GM12878 (cell line): ENCODE results near the gene BPGM. TPM values are rescaled to one million over a fixed set of nuclear protein-coding genes. Genes with fewer than 3 reads are reported as not detected.

Experiments
- ATAC-seq: fragments of 200-7000 bp; cut with Tn5 transposase; 3 replicates; pipeline ENCODE4 v1.9.1; 2020; ENCODE audit warnings: mild to moderate bottlenecking, moderate library complexity
- BruUV-seq: library from RNA; stranded (reverse); fragments of 400-500 nt; replicated peaks from 2 replicates; lab custom pipeline; 2021; lab: Mats Ljungman, UMichigan
- CTCF ChIA-PET: fragments of 300-600 bp; sonication (Branson Sonifier 250); formaldehyde crosslinking; extraction: SDS; loops from one replicate; lab custom pipeline; 2021; ENCODE audit warnings: inconsistent platforms; lab: Yijun Ruan, JAX
- POLR2A ChIA-PET: fragments of 350-600 bp; formaldehyde crosslinking; extraction: SDS; loops from one replicate; lab custom pipeline; 2021; ENCODE audit warnings: inconsistent platforms; lab: Charles Lee
- RAD21 ChIA-PET: fragments of 300-600 bp; sonication (Branson Sonifier 250); formaldehyde crosslinking; loops from one replicate; lab custom pipeline; 2023; ENCODE audit warnings: antibody characterized with exemption; ENCODE audit not compliant: unreplicated experiment; lab: Charles Lee
- SMC1A ChIA-PET: fragments of 300-600 bp; sonication (Branson Sonifier 250); formaldehyde crosslinking; loops from one replicate; lab custom pipeline; 2023; ENCODE audit not compliant: unreplicated experiment, uncharacterized antibody; lab: Charles Lee
- DNase-seq: peaks from one replicate; pipeline ENCODE4 v3.0.0-alpha.2; 2011; ENCODE audit warnings: low read depth, low spot score
- FAIRE-seq: peaks from 3 replicates; lab custom pipeline; 2011; peaks lifted over from hg19 to GRCh38; lab: Jason Lieb, UNC
- H2AFZ ChIP-seq: 2 replicates; pipeline ENCODE4 v1.6.0; 2011; ENCODE audit warnings: low read depth, low read length, control low read depth; ENCODE audit not compliant: control insufficient read depth
- H3K27ac ChIP-seq: 2 replicates; pipeline ENCODE4 v1.5.1; 2011; ENCODE audit warnings: control low read depth; ENCODE audit not compliant: control insufficient read depth, insufficient read depth
- H3K27me3 ChIP-seq, 2 experiments: replicated peaks in 1 of 2; 2 replicates each; pipeline versions ENCODE4 v1.6.0 to v1.6.1; 2011; ENCODE audit warnings: low read length in 1 of 2; ENCODE audit not compliant: control insufficient read depth in 2 of 2, insufficient read depth in 2 of 2
- H3K36me3 ChIP-seq, 2 experiments: 2 replicates each; pipeline ENCODE4 v1.5.1; 2011; ENCODE audit warnings: low read length in 1 of 2; ENCODE audit not compliant: control insufficient read depth in 2 of 2, insufficient read depth in 2 of 2
- H3K4me1 ChIP-seq: 2 replicates; pipeline ENCODE4 v1.6.1; 2011; ENCODE audit warnings: mild to moderate bottlenecking, low read length, moderate library complexity, mixed read lengths; ENCODE audit not compliant: control insufficient read depth, insufficient read depth
- H3K4me2 ChIP-seq: 2 replicates; pipeline ENCODE4 v1.6.0; 2011; ENCODE audit warnings: control low read depth; ENCODE audit not compliant: control insufficient read depth, insufficient read depth
- H3K4me3 ChIP-seq: fragments of 200-600 bp; sonication (generic); 2 replicates; pipeline ENCODE4 v1.5.1; 2016
- H3K79me2 ChIP-seq: 2 replicates; pipeline ENCODE4 v1.6.0; 2011; ENCODE audit warnings: low read length; ENCODE audit not compliant: control insufficient read depth, insufficient read depth
- H3K9ac ChIP-seq: 2 replicates; pipeline ENCODE4 v1.8.0; 2011; ENCODE audit warnings: low read length, control low read depth, mixed read lengths; ENCODE audit not compliant: control insufficient read depth, insufficient read depth
- H3K9me3 ChIP-seq: replicated peaks from 3 replicates; pipeline ENCODE4 v1.5.1; 2011; ENCODE audit warnings: mild to moderate bottlenecking, low read length; ENCODE audit not compliant: control insufficient read depth, insufficient read depth
- H4K20me1 ChIP-seq: 2 replicates; pipeline ENCODE4 v1.6.0; 2011; ENCODE audit not compliant: control insufficient read depth, insufficient read depth
- MLLT1 ChIP-seq: fragments of 450-650 bp; IDR thresholded peaks from 2 replicates; pipeline ENCODE4 v1.6.1; 2016; ENCODE audit warnings: mild to moderate bottlenecking
- NR2F1 ChIP-seq: fragments of 450-650 bp; conservative IDR thresholded peaks from 2 replicates; pipeline ENCODE4 v1.6.1; 2017; ENCODE audit warnings: mild to moderate bottlenecking
- POLR2A ChIP-seq: IDR thresholded peaks from 2 replicates; pipeline ENCODE4 v1.6.1; 2011; ENCODE audit warnings: low read depth, mild to moderate bottlenecking, low read length
- RAD21 ChIP-seq: IDR thresholded peaks from 2 replicates; pipeline ENCODE4 v1.6.1; 2011; ENCODE audit warnings: mild to moderate bottlenecking, low read depth, low read length, moderate library complexity; ENCODE audit not compliant: insufficient read depth
- SIN3A ChIP-seq: IDR thresholded peaks from 2 replicates; pipeline ENCODE4 v1.6.1; 2012; ENCODE audit warnings: low read depth, low read length, improper control_type of control experiment
- WGBS: methylation state at CpG from one replicate; pipeline ENCODE4 v1.1.6; 2016; ENCODE audit warnings: low lambda C conversion rate; ENCODE audit not compliant: insufficient replicate concordance, insufficient coverage; ENCODE audit errors: missing lambda C conversion rate; 5-methylcytosine and 5-hydroxymethylcytosine counted together
- in situ Hi-C: fragments of 300-500 bp; cut with MboI; formaldehyde crosslinking; loops from 9 replicates; pipeline ENCODE4 v1.14.3; 2018; ENCODE audit warnings: mixed read lengths
- intact Hi-C: fragments of 100-400 bp; cut with micrococcal nuclease; formaldehyde crosslinking; loops from one replicate; pipeline ENCODE4 v1.14.2; 2022; ENCODE audit not compliant: unreplicated experiment
- polyA plus RNA-seq, 11 experiments: library from polyadenylated mRNA; depleted of rRNA in 4 of 11; unstranded in 6 of 11; stranded (reverse) in 5 of 11; fragments of >200 nt; fragmentation: Nextera tagmentation in 4 of 11; fragmentation: Illumina TruSeq in 1 of 11; extraction: Ambion mirVana in 4 of 11; extraction: Trizol in 1 of 11; gene quantifications; 1 replicate in 1 of 11; 2 replicates in 10 of 11; pipeline versions ENCODE4 v1.2.1 to v1.2.3, GENCODE V29; 2011 to 2016; ENCODE audit warnings: inconsistent platforms in 2 of 11, missing spikeins in 2 of 11, low read depth in 1 of 11
- total RNA-seq, 4 experiments: library from RNA; depleted of rRNA in 3 of 4; stranded (reverse); fragments of >200 nt in 3 of 4; fragmentation: Illumina TruSeq in 1 of 4; extraction: Trizol in 1 of 4; gene quantifications; 2 replicates each; pipeline versions ENCODE4 v1.2.1 to v1.2.3, GENCODE V29; 2013 to 2021
- TF ChIP-seq, protein P1 (sequence below): fragments of 450-650 bp; IDR thresholded peaks from 2 replicates; pipeline ENCODE4 v1.6.1; 2017; ENCODE audit warnings: low read depth, mild to moderate bottlenecking, moderate library complexity
- TF ChIP-seq, protein P2 (sequence below): fragments of 450-650 bp; formaldehyde crosslinking; IDR thresholded peaks from 2 replicates; pipeline ENCODE4 v1.5.0; 2022; ENCODE audit warnings: mild to moderate bottlenecking, missing genetic modification characterization
- TF ChIP-seq, protein P3 (sequence below): fragments of 450-650 bp; IDR thresholded peaks from 2 replicates; pipeline ENCODE4 v1.6.1; 2017; ENCODE audit warnings: mild to moderate bottlenecking, low read depth, inconsistent platforms; ENCODE audit not compliant: poor library complexity, severe bottlenecking

BPGM gene
- total and polyA plus RNA-seq, 10 of the 15 experiments (the other 5 are each of a cell fraction or from before 2014, with no cell fraction given): 9.0 to 20.1 (median 15.2) TPM

DNA sequence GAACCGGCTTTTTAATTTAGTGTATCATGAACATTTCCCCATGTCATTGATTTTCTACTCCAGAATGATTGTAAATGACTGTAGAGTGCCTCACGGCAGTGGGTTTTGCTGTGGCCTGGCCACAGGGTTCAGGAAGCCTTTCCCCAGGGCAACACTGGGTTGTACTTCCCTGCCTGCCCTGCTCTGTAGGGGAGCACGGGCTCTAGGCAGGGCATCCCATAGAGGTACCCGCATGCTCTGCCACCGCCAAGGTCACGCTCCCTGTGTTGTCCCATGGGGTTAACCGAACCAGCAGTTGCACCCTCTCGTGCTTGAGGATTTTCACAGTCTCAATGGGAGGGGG, 63.8 kb downstream of the BPGM start:
- no peaks in the 10 kb centered on the region for H3K36me3 ChIP-seq
- peaks cover 1 to 8% of the 10 kb centered on the region in 2 experiments; a peak in 3 of 4 replicates for H3K27me3 ChIP-seq
- 39% methylated on average over 8 of the region's 8 CpGs for WGBS
- H3K4me2 ChIP-seq: no peak overlapping the region
- CTCF ChIA-PET: no interaction called here
- H3K79me2 ChIP-seq: no peaks in the 10 kb centered on the region
- FAIRE-seq: no peak
- intact Hi-C loops: loop anchor here (5.0 kb wide), 1 partner anchor 37 kb away; no protein-coding TSS in a partner anchor
- H3K9me3 ChIP-seq: no peaks in the 10 kb centered on the region
- H3K9ac ChIP-seq: no peak overlapping the region
- no peaks in the 10 kb centered on the region for H4K20me1 ChIP-seq
- H3K27ac ChIP-seq: no peak overlapping the region
- in situ Hi-C loops: no loop called here
- ATAC-seq: no peak
- SMC1A ChIA-PET: interaction anchor here (0.6 kb wide), 1 partner anchor 147 kb away, joined by 3 read pairs; no protein-coding TSS in a partner anchor
- H3K4me3 ChIP-seq: no peak overlapping the region
- DNase-seq: no peak
- POLR2A ChIA-PET: interaction anchor here (0.6 kb wide), 1 partner anchor 21 kb away, joined by 3 read pairs; no protein-coding TSS in a partner anchor
- RAD21 ChIA-PET: interaction anchor here (1.0 kb wide), 1 partner anchor 232 kb away, joined by 3 read pairs; no protein-coding TSS in a partner anchor
- TF ChIP-seq SIN3A: no peak
- TF ChIP-seq, protein P1, sequence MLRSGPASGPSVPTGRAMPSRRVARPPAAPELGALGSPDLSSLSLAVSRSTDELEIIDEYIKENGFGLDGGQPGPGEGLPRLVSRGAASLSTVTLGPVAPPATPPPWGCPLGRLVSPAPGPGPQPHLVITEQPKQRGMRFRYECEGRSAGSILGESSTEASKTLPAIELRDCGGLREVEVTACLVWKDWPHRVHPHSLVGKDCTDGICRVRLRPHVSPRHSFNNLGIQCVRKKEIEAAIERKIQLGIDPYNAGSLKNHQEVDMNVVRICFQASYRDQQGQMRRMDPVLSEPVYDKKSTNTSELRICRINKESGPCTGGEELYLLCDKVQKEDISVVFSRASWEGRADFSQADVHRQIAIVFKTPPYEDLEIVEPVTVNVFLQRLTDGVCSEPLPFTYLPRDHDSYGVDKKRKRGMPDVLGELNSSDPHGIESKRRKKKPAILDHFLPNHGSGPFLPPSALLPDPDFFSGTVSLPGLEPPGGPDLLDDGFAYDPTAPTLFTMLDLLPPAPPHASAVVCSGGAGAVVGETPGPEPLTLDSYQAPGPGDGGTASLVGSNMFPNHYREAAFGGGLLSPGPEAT: no peak
- TF ChIP-seq MLLT1: no peak
- no peak for TF ChIP-seq NR2F1
- TF ChIP-seq RAD21: no peak
- no peak for TF ChIP-seq POLR2A
- TF ChIP-seq, protein P2, sequence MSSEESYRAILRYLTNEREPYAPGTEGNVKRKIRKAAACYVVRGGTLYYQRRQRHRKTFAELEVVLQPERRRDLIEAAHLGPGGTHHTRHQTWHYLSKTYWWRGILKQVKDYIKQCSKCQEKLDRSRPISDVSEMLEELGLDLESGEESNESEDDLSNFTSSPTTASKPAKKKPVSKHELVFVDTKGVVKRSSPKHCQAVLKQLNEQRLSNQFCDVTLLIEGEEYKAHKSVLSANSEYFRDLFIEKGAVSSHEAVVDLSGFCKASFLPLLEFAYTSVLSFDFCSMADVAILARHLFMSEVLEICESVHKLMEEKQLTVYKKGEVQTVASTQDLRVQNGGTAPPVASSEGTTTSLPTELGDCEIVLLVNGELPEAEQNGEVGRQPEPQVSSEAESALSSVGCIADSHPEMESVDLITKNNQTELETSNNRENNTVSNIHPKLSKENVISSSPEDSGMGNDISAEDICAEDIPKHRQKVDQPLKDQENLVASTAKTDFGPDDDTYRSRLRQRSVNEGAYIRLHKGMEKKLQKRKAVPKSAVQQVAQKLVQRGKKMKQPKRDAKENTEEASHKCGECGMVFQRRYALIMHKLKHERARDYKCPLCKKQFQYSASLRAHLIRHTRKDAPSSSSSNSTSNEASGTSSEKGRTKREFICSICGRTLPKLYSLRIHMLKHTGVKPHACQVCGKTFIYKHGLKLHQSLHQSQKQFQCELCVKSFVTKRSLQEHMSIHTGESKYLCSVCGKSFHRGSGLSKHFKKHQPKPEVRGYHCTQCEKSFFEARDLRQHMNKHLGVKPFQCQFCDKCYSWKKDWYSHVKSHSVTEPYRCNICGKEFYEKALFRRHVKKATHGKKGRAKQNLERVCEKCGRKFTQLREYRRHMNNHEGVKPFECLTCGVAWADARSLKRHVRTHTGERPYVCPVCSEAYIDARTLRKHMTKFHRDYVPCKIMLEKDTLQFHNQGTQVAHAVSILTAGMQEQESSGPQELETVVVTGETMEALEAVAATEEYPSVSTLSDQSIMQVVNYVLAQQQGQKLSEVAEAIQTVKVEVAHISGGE (CRISPR knock-in tag): no peak
- TF ChIP-seq, protein P3, sequence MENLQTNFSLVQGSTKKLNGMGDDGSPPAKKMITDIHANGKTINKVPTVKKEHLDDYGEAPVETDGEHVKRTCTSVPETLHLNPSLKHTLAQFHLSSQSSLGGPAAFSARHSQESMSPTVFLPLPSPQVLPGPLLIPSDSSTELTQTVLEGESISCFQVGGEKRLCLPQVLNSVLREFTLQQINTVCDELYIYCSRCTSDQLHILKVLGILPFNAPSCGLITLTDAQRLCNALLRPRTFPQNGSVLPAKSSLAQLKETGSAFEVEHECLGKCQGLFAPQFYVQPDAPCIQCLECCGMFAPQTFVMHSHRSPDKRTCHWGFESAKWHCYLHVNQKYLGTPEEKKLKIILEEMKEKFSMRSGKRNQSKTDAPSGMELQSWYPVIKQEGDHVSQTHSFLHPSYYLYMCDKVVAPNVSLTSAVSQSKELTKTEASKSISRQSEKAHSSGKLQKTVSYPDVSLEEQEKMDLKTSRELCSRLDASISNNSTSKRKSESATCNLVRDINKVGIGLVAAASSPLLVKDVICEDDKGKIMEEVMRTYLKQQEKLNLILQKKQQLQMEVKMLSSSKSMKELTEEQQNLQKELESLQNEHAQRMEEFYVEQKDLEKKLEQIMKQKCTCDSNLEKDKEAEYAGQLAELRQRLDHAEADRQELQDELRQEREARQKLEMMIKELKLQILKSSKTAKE: no peak
- H2AFZ ChIP-seq: no peak overlapping the region
- no peaks in the 10 kb centered on the region for H3K4me1 ChIP-seq
- BruUV-seq: no TSS peak
